ENCODE data around the gene SPOCK1. TPM values are rescaled to one million over a fixed set of nuclear protein-coding genes. Genes with fewer than 3 reads are reported as not detected.

Gene SPOCK1
- total and polyA plus RNA-seq, 3 donors from 2014 or later = 63.8 to 111 (median 101) TPM

DNA sequence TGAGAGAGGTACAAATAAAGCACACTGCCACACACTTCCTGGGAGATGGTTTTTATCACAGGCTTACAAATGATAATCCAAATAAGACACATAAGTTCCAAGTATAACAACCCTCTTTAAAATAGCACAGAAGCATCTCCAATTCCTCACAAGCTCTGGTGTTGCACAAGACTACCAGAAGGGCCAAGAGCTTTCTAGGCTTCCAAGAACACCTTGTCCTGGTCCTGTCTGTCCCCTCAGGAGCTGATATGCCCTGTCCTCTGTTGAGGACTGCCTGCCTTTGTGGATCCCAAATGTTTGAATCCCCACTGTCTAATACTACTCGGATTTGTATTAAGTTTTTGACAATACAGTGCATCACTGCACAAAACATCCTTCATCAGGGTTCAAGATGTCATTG, 110.1 kb downstream of the SPOCK1 start:
- Histone ChIP-seq H3K27me3 (no peaks in the 10 kb centered on the region), H3K4me1 (no peaks in the 10 kb centered on the region), H3K4me3 (no peak overlapping the region), H3K9me3 (no peaks in the 10 kb centered on the region), H3K36me3 (ENCODE audit: low read depth, missing control alignments) (no peaks in the 10 kb centered on the region), H3K27ac (no peak overlapping the region)
- intact Hi-C loops (cut with DNase I; ENCODE audit: low total_unique reads) = no loop called here
- DNase-seq = no peak
- TF ChIP-seq, protein P1, sequence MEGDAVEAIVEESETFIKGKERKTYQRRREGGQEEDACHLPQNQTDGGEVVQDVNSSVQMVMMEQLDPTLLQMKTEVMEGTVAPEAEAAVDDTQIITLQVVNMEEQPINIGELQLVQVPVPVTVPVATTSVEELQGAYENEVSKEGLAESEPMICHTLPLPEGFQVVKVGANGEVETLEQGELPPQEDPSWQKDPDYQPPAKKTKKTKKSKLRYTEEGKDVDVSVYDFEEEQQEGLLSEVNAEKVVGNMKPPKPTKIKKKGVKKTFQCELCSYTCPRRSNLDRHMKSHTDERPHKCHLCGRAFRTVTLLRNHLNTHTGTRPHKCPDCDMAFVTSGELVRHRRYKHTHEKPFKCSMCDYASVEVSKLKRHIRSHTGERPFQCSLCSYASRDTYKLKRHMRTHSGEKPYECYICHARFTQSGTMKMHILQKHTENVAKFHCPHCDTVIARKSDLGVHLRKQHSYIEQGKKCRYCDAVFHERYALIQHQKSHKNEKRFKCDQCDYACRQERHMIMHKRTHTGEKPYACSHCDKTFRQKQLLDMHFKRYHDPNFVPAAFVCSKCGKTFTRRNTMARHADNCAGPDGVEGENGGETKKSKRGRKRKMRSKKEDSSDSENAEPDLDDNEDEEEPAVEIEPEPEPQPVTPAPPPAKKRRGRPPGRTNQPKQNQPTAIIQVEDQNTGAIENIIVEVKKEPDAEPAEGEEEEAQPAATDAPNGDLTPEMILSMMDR (IDR thresholded peaks at IDR 0.05) = no peak
- TF ChIP-seq POLR2A (IDR thresholded peaks at IDR 0.05) = no peak
- WGBS, 2 donors = 50 to 86% methylated on average over 1 of the region's 1 CpG

DNA sequence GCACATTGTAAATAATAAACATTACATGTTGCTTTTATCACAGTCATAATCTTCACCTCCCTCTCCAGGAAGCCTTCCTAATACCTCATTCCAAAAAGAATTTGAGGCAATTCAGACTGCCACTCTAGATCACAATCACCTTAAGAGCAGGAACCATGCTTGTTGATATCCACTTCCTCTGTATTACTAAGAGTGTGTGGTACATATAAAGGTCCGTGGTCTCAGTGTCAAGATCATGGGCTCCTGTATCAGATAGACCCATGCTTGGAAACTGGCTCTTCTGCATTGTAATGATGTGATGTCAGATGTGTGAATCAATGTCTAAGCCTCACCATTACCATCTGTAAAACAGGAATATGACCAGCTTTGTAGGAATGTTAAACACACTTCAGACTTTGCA, 114.1 kb downstream of the SPOCK1 start:
- WGBS, 2 donors = 82 to 91% methylated on average over 1 of the region's 1 CpG
- no peak for DNase-seq
- H3K27ac ChIP-seq = no peak overlapping the region
- H3K4me1 ChIP-seq = no peaks in the 10 kb centered on the region
- TF ChIP-seq POLR2A (IDR thresholded peaks at IDR 0.05) = no peak
- TF ChIP-seq, protein P1 (IDR thresholded peaks at IDR 0.05) = no peak
- no peaks in the 10 kb centered on the region for H3K27me3 ChIP-seq
- intact Hi-C loops (cut with DNase I; ENCODE audit: low total_unique reads) = no loop called here
- H3K9me3 ChIP-seq = no peaks in the 10 kb centered on the region
- no peak overlapping the region for H3K4me3 ChIP-seq
- no peaks in the 10 kb centered on the region for H3K36me3 ChIP-seq (ENCODE audit: low read depth, missing control alignments)

DNA sequence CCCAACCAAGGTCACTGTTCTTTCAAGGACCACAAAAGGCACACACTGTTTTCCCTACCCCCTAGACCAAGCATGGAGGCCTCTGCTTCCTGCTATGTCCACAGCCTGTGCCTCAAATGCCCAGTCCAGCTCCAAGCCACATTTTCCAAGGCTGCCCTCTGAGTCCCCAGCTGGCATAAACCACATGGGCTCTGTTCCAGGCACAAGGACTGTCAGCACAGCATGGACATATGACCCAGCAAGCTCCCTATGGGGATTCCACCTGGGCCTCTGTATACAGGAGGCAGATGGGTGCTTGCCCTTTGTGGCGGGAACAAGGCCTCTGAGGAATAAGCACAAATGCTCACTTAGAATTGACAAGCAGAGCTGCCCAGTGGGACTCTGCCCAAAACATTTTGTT, 115.2 kb downstream of the SPOCK1 start:
- Histone ChIP-seq H3K4me1 (no peaks in the 10 kb centered on the region), H3K27me3 (no peaks in the 10 kb centered on the region), H3K36me3 (ENCODE audit: low read depth, missing control alignments) (no peaks in the 10 kb centered on the region), H3K4me3 (no peak overlapping the region), H3K9me3 (no peaks in the 10 kb centered on the region), H3K27ac (no peak overlapping the region)
- no peak for DNase-seq
- no peak for TF ChIP-seq POLR2A (IDR thresholded peaks at IDR 0.05)
- TF ChIP-seq, protein P1 (IDR thresholded peaks at IDR 0.05) = no peak
- intact Hi-C loops (cut with DNase I; ENCODE audit: low total_unique reads) = no loop called here
- WGBS, 2 donors = 83 to 100% methylated on average over 1 of the region's 1 CpG

DNA sequence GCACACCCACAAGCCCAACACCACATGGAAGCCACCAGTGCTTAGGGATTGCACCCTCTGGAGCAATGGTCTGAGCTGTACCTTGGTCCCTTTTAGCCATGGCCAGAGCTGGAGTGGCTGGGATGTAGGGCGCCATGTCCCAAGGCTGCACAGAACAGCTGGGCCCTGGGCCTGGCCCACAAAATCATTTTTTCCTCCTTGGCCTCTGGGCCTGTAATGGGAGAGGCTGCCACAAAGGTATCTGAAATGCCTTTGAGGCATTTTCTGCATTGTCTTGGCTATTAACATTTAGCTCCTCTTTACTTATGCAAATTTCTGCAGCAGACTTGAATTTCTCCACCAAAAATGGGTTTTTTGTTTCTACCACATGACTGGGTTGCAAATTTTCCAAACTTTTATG, 117.6 kb downstream of the SPOCK1 start:
- WGBS, 2 donors = 100% methylated on average over 1 of the region's 1 CpG
- H3K4me1 ChIP-seq = peaks cover 4% of the 10 kb centered on the region
- no peak overlapping the region for H3K27ac ChIP-seq
- H3K27me3 ChIP-seq = no peaks in the 10 kb centered on the region
- no peak for DNase-seq
- intact Hi-C loops (cut with DNase I; ENCODE audit: low total_unique reads) = no loop called here
- H3K9me3 ChIP-seq = no peaks in the 10 kb centered on the region
- H3K36me3 ChIP-seq (ENCODE audit: low read depth, missing control alignments) = no peaks in the 10 kb centered on the region
- no peak overlapping the region for H3K4me3 ChIP-seq
- TF ChIP-seq POLR2A (IDR thresholded peaks at IDR 0.05) = no peak
- TF ChIP-seq, protein P1 (IDR thresholded peaks at IDR 0.05) = no peak

DNA sequence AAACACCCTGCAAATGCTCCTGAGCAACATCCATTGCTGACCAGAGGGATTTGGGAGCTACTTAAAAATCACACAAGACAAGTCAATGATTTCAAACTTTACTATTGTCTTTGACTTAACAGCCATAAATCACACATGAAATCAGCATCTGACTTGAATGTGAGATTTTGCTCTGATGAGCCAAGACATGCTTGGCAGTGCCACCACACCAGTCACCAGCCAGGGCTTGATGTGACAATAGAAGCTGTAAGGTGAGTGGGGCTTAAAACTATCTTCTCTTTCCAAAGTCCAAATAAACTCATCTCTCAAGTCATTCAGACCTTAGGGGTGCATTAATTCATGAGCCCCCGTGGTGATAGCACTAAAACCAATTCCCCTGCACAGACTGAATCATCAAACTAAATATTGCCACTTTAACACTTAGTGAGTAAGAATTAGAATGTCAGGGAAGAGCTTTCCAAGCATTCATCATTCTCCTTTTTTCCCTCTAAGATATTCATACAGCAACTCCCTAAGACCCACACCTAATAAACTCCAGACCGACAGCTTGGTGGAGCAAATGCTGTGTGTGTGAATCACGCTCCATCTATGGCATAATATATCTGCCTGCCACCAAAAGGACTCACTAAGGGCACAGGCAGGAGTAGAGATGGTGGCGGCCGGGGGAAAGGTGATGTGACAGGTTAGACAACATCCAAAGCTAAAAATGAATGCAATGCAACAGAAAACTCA, 119.4 kb downstream of the SPOCK1 start:
- 94 to 96% methylated on average over 5 of the region's 5 CpGs for WGBS, 2 donors
- Histone ChIP-seq H3K4me1 (peaks cover 4% of the 10 kb centered on the region), H3K9me3 (no peaks in the 10 kb centered on the region), H3K27ac (no peak overlapping the region), H3K36me3 (ENCODE audit: low read depth, missing control alignments) (no peaks in the 10 kb centered on the region), H3K27me3 (no peaks in the 10 kb centered on the region), H3K4me3 (no peak overlapping the region)
- intact Hi-C loops (cut with DNase I; ENCODE audit: low total_unique reads) = no loop called here
- TF ChIP-seq POLR2A (IDR thresholded peaks at IDR 0.05) = no peak
- TF ChIP-seq, protein P1 (IDR thresholded peaks at IDR 0.05) = no peak
- no peak for DNase-seq
